ENCODE measurements around the gene LRP10.

- no peak for TF ChIP-seq EP300 (IDR thresholded peaks at IDR 0.05; ENCODE audit: borderline replicate concordance)
- no peak for TF ChIP-seq CREB1 (IDR thresholded peaks at IDR 0.05; ENCODE audit: low read depth)
- TF ChIP-seq EGR1 (IDR thresholded peaks at IDR 0.05): no peak
- TF ChIP-seq YY1 (IDR thresholded peaks at IDR 0.05; ENCODE audit: low read depth): no peak
- TF ChIP-seq CEBPB (IDR thresholded peaks at IDR 0.05): no peak
- no peak for TF ChIP-seq ZBTB7A (IDR thresholded peaks at IDR 0.05; ENCODE audit: low read depth)
- no peak for TF ChIP-seq TAF1 (IDR thresholded peaks at IDR 0.05; ENCODE audit: low read depth)
- TF ChIP-seq USF1 (IDR thresholded peaks at IDR 0.05): no peak
Measured at GRCh38 chr14:22896760-22897159, 25.2 kb downstream of the LRP10 start.
